ENCODE results near the gene MMP17. TPM values are rescaled to one million over a fixed set of nuclear protein-coding genes. Genes with fewer than 3 reads are reported as not detected.

Gene MMP17
- total RNA-seq, 2 experiments from 2014 or later = not detected

- ChIA-PET POLR2A (no interaction called here), CTCF (ENCODE audit: unreplicated experiment) (no interaction called here)
- Histone ChIP-seq H3K36me3 (ENCODE audit: insufficient read depth, low read length) (no peaks in the 10 kb centered on the region), H3K4me1 (ENCODE audit: insufficient read depth, low read length, poor library complexity, severe bottlenecking) (no peaks in the 10 kb centered on the region), H3K79me2 (ENCODE audit: insufficient read depth, low read depth, low read length) (no peaks in the 10 kb centered on the region), H2AFZ (ENCODE audit: low read length) (no peak overlapping the region), H3K9me2 (ENCODE audit: insufficient read depth, low read length) (no peaks in the 10 kb centered on the region), H3K4me2 (ENCODE audit: low read length) (no peak overlapping the region), H3K4me3 (ENCODE audit: low read depth, low read length, poor library complexity, severe bottlenecking) (no peak overlapping the region), H3K27ac (ENCODE audit: low read depth, low read length, poor library complexity, severe bottlenecking) (no peak overlapping the region), H3K9me3 (ENCODE audit: low read length) (no peaks in the 10 kb centered on the region), H4K20me1 (ENCODE audit: insufficient read depth, low read length) (no peaks in the 10 kb centered on the region)
- no TSS peak for BruUV-seq (replicated peaks)
- DNase-seq (ENCODE audit: low spot score) = no peak
- intact Hi-C loops (cut with micrococcal nuclease; ENCODE audit: unreplicated experiment) = no loop called here
- TF ChIP-seq EZH2phosphoT487 (IDR thresholded peaks at IDR 0.05; ENCODE audit: borderline replicate concordance, low read depth, low read length) (no peak), CTCF (conservative IDR thresholded peaks at IDR 0.05; ENCODE audit: low read length) (no peak)
These were observed 27.4 kb downstream of the MMP17 start for GRCh38 chr12:131855521-131856142.

GRCh38 chr12:131856366-131857097 is 28.3 kb downstream of the MMP17 start:
- Histone ChIP-seq H4K20me1 (ENCODE audit: insufficient read depth, low read length) (no peaks in the 10 kb centered on the region), H3K79me2 (ENCODE audit: insufficient read depth, low read depth, low read length) (no peaks in the 10 kb centered on the region), H3K4me2 (ENCODE audit: low read length) (no peak overlapping the region), H3K27ac (ENCODE audit: low read depth, low read length, poor library complexity, severe bottlenecking) (no peak overlapping the region), H3K9me2 (ENCODE audit: insufficient read depth, low read length) (no peaks in the 10 kb centered on the region), H3K9me3 (ENCODE audit: low read length) (no peaks in the 10 kb centered on the region), H2AFZ (ENCODE audit: low read length) (no peak overlapping the region), H3K4me3 (ENCODE audit: low read depth, low read length, poor library complexity, severe bottlenecking) (no peak overlapping the region), H3K4me1 (ENCODE audit: insufficient read depth, low read length, poor library complexity, severe bottlenecking) (no peaks in the 10 kb centered on the region), H3K36me3 (ENCODE audit: insufficient read depth, low read length) (no peaks in the 10 kb centered on the region)
- TF ChIP-seq CTCF (conservative IDR thresholded peaks at IDR 0.05; ENCODE audit: low read length) (no peak), EZH2phosphoT487 (IDR thresholded peaks at IDR 0.05; ENCODE audit: borderline replicate concordance, low read depth, low read length) (no peak)
- ChIA-PET POLR2A (no interaction called here), CTCF (ENCODE audit: unreplicated experiment) (no interaction called here)
- DNase-seq (ENCODE audit: low spot score) = no peak
- intact Hi-C loops (cut with micrococcal nuclease; ENCODE audit: unreplicated experiment) = no loop called here
- no TSS peak for BruUV-seq (replicated peaks)

Data from OCI-LY7 (cell line).